Activated CD8-positive, alpha-beta memory T cell treated with anti-CD3 and anti-CD28 coated beads, Interleukin-2, amount 50 U/mL, for 4 hours (primary cell): ENCODE results near the gene UBE2G1.
"Not testable (repeated sequence)": the region's sequence is repeated elsewhere in the genome, so short reads cannot be mapped to it uniquely, and the experiment has no call there.

ENCODE experiments used
- DNase-seq: peaks from one replicate; pipeline ENCODE4 v3.0.0-alpha.2; 2020

The UBE2G1 gene

DNA sequence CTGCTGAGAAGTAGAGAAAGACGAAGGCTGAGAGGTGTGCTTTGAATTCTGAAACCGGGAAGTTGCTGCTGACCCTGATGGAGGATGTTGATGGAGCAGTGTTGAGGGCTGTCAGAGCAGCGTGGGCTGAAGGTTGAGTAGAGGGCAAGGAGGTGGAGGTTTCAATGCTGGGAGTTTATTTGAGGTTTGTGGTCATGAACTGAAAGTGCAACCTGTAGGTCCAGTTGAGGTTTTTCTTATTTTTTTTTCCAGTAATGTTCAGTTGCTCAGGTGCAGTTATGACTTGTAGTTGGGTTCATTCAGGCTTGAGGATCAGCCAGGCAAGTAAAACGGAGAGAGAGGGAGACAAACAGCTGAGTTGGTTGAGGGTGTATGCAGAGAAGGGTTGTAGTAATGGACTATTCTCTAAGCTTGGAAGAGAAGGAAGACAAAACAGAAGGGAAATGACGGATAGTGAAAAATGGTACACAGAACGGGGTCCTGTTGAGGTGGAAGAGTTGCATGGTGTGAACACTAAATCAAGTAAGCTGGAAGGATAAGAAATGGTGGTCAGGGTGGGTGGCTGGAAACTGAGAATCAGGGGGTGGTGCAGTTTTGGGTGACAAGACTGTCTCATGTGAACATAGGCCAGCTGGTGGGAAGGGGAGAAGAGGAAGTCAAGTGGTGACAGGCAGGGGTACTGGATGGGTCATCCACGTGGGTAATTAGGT is 8.7 kb upstream of the UBE2G1 start:
- DNase-seq: peak; percentile 21

DNA sequence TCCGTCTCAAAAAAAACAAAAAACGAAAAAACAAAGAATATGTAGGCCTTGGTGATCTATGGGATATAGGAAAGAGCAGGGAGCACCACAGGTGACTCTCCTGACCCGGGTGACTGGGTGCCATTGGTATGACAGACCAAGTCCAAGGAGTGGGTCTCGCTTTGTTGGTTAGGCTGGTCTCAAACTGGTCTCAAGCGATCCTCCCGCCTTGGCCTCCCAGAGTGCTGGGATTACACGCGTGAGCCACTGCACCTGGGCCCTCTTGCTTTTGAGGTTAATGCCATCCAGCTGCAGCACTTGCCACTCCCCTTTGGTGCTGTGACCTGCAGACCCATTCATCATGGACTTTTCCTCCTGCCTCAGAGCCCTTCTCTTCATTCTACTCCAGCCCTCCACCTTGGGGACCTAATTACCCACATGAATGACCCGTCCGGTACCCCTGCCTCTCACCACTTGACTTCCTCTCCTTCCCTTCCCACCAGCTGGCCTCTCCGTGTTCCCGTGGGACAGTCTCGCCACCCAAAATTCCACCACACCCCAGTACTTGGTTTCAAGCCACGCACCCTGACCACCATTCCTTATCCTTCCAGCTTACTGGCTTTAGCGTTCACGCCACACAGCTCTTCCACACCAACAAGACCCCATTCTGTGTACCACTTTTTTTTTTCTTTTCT is 3.2 kb upstream of the UBE2G1 start:
- DNase-seq: no peak

DNA sequence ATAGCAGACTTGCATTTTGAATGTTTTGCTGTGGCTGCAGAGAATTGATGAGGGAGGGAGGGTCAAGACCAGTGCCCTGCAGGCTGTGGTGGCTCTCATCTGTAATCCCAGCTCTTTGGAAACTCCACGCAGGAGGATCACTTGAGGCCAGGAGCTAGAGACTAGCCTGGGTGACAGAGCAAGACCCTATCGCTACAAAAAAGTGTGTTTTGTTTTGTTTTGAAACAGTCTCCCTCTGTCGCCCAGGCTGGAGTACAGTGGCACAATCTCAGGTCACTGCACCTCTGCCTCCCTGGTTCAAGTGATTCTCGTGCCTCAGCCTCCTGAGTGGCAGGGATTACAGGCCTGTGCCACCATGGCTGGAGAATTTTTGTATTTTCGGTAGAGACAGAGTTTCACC is 1.9 kb upstream of the UBE2G1 start:
- no peak for DNase-seq

DNA sequence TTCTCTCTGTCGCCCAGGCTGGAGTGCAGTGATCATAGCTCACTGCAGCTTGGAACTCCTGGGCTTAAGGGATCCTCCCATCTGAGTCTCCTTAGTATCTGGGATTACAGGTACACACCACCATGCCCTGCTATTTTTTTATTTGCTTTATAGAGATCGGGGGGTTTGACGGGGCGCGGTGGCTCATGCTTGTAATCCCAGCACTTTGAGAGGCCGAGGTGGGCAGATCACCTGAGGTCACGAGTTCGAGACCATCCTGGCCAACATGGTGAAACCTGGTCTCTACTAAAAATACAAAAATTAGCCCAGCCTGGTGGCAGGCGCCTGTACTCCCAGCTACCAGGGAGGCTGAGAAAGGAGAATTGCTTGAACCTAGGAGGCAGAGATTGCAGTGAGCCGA is 702 bp upstream of the UBE2G1 start:
- DNase-seq: not testable (repeated sequence)

DNA sequence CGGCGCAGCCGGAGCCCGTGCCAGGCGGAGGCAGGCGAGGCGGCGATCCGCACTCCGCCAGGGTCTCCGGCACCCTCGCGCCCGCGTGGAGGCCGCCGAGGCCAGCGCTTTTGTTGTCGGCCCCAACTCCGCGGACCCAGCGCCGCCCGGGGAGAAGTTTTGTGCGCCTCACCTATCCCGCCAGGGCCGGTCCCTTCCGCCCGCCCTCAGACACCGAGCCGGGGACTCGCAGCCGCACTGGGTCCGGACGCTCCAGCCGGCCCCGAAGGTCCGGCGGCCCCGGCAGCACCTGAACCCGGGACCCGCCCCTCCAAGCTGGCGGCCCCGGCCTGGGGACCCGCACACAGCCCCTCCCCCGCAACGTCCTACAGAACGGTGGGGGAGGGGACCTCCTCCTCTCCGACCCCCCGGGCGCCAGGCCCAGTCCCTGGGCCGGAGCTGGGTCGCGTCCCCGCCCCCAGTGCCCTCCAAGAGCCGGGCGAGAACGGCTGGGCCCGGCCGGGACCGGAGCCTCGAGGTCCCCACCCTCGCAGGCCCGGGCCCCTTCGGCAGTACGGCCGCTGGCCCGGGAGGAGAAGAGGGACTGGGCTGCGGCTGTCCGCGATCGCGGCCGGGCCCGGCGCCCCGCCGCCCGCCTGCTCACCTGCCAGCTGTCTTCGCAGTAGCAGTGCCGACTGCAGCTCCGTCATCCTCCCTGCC is 698 bp downstream of the UBE2G1 start:
- DNase-seq: peak; percentile 40

DNA sequence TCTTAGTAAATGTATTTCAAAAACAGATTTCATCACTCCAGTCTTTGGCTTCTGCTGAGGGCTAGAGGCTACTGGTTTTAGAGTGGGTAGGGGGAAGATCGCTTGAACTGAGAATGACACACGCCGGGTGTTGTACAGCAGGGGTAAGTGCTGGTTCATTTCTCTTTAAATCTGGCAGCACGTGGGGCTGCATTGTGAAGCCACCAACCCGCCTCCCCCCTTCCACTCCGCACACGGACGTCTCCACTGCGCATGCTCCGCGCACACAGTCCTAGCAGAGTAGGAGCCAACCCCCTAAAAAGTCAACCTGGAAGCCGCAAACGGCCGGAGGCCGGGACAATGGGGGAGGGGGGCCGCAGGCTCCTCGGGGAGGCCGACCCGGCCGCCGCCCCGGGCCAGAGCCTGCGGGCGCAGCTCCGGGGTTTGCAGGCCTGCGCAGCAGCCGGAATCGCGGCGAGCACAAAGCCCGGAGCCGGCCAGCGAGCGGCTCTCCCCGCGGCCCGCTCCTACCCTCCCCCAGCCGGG is 1.3 kb downstream of the UBE2G1 start:
- DNase-seq: peak; percentile 87

DNA sequence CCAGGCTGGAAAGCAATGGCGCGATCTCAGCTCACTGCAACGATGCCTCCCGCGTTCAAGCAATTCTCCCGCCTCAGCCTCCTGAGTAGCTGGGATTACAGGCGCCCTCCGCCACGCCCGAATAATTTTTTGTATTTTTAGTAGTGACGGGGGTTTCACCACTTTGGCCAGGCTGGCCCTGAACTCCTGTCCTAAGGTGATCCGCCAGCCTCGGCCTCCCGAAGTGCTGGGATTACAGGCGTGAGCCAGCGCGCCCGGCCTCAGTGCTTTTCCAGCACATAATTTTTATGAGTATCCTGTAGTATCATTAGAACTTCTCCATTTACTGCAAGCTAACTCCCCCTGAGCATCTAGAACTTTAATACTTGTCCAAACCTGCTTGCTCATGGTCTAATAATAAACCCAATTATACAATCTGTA is 1.8 kb downstream of the UBE2G1 start:
- no peak for DNase-seq

DNA sequence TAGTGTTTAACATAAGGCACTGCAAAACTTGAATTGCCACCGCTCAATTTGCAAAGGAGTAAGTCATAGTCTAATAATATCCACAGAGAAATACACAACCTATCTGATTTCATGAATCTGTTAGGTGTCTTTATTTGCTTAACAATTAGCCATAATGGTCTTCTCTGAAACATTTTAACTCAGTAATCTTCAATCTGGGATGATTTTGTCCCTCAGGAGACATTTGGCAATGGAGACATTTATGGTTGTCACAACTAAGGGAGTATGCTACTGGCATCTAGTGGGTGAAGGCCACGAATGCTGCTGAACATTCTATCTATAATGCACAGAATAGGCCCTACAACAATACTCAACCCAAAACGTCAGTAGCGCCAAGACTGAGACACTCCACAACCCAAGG is 4.3 kb downstream of the UBE2G1 start:
- no peak for DNase-seq

DNA sequence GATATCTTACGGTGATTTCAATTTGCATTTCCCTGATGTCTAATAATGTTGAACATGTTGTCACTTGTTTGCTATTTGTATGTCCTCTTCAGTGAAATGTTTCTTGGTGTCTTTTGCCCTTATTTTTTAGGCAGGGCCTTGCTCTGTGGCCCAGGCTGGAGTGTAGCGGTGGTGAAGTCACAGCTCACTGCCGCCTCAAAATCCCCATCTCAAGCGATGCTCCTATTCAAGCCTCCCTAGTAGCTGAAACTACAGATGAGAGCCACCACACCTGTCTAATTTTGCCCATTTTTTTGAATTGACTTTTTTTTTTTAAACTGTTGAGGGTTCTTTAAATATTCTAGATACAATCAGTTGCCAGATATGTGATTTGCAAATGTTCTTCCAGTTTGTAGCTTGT is 8.3 kb downstream of the UBE2G1 start:
- no peak for DNase-seq

DNA sequence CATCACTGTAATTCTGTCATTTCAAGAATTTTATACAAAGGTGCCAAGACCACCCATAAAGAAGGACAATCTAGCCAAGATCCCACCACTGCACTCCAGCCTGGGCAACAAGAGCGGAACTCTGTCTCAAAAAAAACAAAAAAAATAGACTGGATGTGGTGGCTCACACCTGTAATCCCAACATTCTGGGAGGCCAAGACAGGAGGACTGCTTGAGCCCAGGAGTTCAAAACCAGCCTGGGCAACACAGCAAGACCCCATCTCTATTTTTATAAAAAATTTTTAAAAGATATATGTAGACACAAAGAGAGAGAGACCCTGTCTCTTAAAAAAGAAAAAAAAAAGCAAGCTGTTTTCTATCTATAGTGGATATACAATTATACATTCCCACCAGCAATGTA is 8.8 kb downstream of the UBE2G1 start:
- no peak for DNase-seq

DNA sequence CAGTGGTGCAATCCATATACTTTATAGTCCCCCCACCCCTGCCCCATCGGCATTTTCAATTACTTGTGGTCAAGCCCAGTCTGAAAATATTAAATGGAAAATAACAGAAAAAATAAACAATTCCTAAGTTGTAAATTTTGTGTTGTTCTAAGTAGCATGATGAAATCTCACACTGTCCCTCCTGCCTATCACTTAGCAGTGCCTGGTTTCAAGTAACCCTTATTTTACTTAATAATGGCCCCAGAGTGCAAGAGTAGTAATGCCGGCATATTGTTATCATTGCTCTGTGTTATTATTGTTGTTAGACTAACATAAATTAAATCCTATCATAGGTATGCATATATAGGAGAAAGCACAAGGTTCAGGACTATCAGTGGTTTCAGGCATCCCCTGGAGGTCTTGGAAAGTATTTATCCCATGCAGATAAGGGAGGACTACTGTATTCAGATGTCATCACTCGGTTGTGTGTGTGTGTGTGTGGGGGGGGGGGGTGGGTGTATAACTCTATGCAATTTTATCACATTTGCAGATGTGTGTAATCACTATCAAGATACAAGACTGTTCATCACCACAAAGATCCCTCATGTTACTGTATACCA is 9.3 kb downstream of the UBE2G1 start:
- no peak for DNase-seq

DNA sequence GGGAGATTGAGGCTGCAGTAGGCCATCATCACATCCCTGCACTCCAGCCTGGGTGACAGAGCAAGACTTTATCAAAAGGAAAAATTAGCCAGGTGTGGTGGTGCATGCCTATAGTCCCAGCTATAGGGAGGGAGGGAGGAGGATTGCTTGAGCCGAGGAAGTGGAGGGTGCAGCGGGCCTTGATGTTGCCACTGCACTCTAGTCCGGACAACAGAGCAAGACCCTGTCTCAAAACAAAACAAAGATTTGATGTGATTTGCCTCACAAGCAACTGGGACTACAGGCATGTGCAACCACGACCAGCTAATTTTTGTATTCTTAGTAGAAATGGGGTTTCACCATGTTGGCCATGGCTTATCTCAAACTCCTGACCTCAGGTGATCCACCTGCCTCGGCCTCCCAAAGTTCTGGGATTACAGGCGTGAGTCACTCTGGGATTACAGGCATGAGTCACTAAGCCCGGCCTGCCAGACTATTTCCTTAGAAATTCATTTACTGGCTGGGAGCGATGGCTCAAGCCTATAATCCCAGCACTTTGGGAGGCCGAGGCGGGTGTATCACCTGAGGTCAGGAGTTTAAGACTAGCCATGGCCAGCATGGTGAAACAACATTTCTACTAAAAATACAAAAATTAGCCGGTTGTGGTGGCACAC is 11.5 kb downstream of the UBE2G1 start:
- DNase-seq: no peak

DNA sequence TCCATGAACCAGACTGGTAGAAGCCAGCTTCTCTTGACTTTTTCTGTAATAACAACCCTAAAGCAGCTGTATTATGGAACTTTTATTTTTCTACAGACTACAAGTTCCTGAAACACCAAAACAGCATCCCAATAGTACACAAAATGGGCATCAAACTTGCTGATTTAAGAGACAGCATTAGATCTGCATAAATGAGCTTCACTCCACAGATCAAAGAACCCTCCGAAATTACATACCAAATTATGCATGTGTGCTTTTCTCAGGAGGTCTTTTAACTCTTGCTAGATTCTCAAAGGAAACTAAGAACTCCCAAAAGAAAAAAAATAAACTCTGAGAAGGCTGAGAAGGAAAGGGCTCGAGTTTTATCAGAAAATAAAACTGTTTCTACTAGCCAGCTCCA is 12.3 kb downstream of the UBE2G1 start:
- DNase-seq: no peak

DNA sequence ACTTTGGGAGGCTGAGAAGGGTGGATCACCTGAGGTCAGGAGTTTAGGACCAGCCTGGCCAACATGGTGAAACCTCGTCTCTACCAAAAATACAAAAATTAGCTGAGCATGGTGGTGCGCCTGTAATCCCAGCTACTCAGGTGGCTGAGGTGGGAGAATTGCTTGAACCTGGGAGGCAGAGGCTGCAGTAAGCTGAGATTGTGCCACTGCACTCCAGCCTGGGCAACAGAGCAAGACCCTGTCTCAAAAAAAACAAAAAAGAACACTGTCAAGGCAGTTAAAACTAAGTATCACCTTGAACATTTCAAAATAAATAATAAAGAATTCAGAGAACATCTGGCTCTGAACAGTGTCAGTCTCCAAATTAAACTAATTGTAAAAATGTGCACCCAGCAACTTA is 16.3 kb downstream of the UBE2G1 start:
- not testable (repeated sequence) for DNase-seq

DNA sequence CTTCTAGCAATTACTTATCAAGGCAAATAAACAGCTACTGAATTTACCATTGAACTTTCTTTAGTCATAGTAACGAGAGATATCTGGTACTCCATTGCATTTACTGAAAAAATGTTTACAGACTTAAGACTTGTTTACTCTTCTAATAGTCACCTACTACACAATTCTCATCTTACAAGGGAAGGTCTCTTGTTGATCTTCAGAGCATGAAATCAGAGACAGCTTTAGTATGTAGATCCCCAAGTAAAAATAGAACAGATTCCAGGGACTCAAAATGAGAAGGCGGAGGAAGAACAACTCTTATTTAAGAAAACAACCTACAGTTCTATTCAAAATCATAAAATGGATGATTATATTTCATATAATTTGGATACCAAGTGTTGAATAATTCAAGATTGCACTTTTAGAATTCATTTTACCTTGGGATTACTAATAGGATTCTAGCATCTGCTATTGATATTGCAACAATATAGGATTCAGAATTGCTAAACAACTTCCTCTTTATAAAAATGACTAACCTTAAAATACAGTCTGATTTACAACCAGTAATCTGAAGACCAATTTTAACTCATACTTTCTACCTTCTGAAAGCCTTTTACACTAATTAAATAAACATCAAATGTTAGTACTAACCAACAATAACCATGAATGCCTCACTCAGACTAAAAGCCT is 20.8 kb downstream of the UBE2G1 start:
- no peak for DNase-seq

DNA sequence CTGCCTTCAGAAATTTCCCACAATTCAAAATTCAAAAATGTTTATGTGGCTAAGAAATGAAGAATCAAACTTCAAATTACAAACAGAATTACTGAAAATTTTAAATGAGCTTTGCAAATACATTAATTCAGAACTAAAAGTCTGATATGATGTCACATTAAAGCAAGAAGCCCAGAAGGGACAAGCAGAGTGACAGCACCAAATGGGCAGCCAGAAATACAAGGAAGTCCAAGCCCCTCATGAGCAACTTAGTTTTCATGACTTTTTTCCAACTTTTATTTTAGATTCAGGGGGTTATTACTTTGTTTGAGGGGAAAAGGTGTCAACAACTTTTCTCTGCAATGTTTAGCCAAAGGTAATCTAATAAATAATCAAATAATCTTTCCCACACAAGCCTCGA is 21.5 kb downstream of the UBE2G1 start:
- no peak for DNase-seq

DNA sequence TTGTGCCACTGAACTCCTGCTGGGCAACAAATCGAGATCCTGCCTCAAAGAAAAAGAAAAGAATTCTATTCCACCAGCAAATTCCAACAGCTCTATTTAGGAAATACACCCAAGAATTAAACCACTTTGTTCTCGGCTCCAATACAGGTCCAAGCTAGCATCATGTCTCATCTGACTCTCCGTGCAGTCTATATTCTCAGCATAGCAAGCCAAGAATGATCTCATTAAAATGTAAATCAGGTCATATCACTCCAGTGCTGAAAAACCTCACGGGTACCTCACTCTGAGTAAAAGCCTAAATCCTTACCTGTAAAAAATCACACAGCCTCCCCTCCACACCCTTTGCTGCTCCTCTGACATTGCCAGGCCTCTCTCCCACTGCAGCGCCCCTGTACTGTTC is 23.9 kb downstream of the UBE2G1 start:
- DNase-seq: no peak

DNA sequence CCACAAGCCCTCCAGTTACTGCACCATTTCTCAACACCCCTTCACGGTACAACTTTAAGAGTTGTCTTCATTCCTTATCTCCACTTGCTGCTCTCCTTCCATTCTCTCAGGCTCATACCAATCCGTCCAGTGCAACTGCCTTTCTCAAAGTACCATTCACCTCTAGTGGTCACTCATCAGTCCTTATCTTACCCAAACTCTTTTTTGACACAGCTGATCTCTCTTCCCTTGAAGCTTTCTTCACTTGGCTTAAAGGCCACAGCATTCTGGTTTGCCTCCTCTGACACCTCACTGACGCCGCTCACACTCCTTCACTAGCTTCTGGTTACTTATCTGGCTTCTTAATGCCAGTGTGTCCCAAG is 24.9 kb downstream of the UBE2G1 start:
- DNase-seq: no peak

DNA sequence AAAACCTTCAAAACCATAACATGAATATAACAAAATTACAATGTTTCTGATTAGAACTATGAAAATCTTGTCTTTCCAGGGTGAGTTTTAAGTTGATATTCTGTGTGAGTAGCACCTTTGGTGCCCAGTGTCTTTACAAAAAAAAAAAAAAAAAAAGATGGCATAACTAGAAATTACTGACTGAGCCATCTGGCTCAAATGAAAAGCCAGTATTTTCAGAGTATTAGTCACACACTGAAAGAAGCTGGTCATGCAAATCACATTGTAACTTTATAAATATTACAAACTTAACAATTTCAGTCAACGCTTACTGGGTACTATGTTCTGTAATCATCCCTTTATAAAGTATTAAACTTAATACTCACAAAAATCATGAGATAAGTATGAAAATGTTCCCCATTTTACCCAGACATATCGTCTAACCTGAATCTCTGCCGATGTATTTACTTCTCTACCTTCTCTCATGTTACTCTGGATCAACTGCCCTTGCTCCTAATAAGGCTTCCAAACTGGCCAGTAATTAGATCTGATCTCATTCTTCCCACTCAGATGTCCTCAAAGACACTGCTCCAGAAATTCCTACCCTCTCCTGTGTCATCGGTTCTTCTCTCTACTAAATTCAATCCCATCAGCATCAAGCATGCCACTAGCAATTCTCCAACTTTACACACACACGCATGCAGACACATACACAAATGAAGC is 25.4 kb downstream of the UBE2G1 start:
- no peak for DNase-seq

DNA sequence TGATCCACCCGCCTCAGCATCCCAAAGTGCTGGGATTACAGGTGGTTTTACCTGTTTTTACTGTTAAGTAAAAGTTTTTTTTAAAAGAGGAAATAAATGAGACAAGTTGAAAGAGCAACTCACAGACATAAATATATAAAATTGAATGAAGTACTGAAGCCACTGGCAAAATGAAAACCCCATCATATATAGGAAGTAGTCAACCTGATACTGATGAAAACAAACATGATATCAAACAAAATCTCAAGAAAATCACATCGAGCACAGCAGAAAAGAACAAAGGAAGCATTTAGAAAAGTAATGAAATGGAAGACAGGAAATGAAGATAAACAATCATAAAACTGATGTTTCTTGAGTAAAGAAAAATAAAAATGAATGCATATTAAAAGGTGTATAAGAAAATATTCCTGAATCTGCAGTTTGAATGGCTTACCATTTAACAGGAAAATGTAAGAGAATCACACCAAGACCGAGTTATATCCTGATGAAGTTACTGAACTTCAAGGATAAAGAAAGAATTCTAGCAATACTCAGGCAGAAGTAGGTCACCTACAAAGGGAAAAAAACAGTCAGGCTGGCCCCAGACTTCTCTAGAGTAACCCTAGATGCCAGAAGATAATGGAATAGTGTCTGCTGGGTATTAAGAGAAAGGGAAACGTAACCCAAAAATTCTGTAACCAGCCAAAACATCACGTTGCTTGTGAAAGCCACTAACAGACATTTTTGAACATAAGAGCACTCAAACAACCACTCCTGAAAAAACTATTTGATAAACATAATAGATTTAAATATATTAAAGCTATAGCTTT is 31.5 kb downstream of the UBE2G1 start:
- DNase-seq: no peak

DNA sequence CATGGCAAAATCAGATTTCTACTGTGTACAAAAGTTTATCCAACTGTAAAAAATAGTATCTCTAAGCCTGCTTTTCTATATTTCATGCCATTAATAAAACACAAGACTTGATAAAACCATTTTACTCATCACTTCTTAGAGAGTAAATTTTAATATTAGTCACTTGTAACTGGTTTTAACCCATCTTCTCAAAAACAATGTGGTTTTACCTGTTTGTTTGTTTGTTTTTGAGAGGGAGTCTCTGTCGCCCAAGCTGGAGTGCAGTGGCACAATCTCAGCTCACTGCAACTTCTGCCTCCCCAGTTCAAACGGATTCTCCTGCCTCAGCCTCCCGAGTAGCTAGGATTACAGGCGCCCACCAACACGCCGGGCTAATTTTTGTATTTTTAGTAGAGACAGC is 32.1 kb downstream of the UBE2G1 start:
- DNase-seq: no peak
